Measurements from ENCODE around the gene CTNNAL1. TPM values are rescaled to one million over a fixed set of nuclear protein-coding genes. Genes with fewer than 3 reads are reported as not detected.
A peak's percentile ranks its signal among the peaks of the same experiment; 100 is the strongest.

Gene CTNNAL1
- total and polyA plus RNA-seq, 9 of the 15 experiments (the other 6 are each of a cell fraction or from before 2014, with no cell fraction given) = 23.2 to 78.0 (median 46.7) TPM

DNA sequence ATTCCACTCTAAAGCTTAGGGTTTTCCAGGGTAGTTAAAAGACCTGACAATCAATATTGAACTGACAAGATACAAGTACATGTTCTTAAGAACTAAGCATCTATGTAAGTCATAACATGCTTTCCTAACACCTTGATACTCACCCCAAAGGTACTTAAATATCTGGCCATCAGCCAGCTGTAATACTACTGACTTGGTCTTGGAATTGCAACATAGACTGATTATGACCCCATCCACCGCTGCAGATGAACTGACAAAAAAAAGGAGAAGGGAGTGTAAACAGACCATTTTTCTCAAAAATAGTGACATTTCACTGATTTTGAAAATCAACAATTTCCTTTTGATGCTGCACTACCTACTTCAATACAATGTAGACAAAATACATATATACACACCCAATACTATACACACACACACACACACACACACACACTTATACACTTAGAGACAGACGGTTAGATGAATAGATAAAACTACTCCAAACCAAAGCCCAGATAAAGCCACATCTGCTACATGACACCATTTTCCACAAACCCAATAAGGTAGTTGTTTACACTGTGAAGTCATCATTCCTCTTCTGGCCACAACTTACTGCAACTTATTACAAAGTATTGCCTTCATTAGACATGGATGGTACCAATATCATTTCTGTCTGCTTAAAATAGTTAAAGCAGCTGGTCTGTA lies 109.7 kb downstream of the CTNNAL1 start (continued):
- no peak for TF ChIP-seq SP2 (IDR thresholded peaks at IDR 0.05; ENCODE audit: extremely low read depth, low read depth, low read length, poor library complexity, severe bottlenecking)
- no peak for TF ChIP-seq RFX1 (IDR thresholded peaks at IDR 0.05)
- peak; percentile 32; the same call in 1 of the 2 replicates for TF ChIP-seq NFE2 (IDR thresholded peaks at IDR 0.05; ENCODE audit: low read depth)
- no peak for TF ChIP-seq STAT5A (IDR thresholded peaks at IDR 0.05; ENCODE audit: borderline replicate concordance, low read length)
- TF ChIP-seq ZNF23 (CRISPR knock-in tag; IDR thresholded peaks at IDR 0.05) = no peak
- TF ChIP-seq, protein P1, sequence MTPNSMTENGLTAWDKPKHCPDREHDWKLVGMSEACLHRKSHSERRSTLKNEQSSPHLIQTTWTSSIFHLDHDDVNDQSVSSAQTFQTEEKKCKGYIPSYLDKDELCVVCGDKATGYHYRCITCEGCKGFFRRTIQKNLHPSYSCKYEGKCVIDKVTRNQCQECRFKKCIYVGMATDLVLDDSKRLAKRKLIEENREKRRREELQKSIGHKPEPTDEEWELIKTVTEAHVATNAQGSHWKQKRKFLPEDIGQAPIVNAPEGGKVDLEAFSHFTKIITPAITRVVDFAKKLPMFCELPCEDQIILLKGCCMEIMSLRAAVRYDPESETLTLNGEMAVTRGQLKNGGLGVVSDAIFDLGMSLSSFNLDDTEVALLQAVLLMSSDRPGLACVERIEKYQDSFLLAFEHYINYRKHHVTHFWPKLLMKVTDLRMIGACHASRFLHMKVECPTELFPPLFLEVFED (CRISPR knock-in tag; conservative IDR thresholded peaks at IDR 0.05) = no peak
- TF ChIP-seq, protein P2, sequence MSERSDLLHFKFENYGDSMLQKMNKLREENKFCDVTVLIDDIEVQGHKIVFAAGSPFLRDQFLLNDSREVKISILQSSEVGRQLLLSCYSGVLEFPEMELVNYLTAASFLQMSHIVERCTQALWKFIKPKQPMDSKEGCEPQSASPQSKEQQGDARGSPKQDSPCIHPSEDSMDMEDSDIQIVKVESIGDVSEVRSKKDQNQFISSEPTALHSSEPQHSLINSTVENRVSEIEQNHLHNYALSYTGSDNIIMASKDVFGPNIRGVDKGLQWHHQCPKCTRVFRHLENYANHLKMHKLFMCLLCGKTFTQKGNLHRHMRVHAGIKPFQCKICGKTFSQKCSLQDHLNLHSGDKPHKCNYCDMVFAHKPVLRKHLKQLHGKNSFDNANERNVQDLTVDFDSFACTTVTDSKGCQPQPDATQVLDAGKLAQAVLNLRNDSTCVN (CRISPR knock-in tag; IDR thresholded peaks at IDR 0.05) = no peak
- TF ChIP-seq, protein P3, sequence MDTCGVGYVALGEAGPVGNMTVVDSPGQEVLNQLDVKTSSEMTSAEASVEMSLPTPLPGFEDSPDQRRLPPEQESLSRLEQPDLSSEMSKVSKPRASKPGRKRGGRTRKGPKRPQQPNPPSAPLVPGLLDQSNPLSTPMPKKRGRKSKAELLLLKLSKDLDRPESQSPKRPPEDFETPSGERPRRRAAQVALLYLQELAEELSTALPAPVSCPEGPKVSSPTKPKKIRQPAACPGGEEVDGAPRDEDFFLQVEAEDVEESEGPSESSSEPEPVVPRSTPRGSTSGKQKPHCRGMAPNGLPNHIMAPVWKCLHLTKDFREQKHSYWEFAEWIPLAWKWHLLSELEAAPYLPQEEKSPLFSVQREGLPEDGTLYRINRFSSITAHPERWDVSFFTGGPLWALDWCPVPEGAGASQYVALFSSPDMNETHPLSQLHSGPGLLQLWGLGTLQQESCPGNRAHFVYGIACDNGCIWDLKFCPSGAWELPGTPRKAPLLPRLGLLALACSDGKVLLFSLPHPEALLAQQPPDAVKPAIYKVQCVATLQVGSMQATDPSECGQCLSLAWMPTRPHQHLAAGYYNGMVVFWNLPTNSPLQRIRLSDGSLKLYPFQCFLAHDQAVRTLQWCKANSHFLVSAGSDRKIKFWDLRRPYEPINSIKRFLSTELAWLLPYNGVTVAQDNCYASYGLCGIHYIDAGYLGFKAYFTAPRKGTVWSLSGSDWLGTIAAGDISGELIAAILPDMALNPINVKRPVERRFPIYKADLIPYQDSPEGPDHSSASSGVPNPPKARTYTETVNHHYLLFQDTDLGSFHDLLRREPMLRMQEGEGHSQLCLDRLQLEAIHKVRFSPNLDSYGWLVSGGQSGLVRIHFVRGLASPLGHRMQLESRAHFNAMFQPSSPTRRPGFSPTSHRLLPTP (IDR thresholded peaks at IDR 0.05; ENCODE audit: borderline replicate concordance, extremely low read depth, insufficient read length) = no peak
- no peak; the same call in 1 of the 2 replicates for TF ChIP-seq ZNF175 (CRISPR knock-in tag; IDR thresholded peaks at IDR 0.05; ENCODE audit: low read depth)
- no peak for TF ChIP-seq ZNF217 (CRISPR knock-in tag; IDR thresholded peaks at IDR 0.05)
- no peak for TF ChIP-seq ZSCAN32 (CRISPR knock-in tag; IDR thresholded peaks at IDR 0.05)
- TF ChIP-seq HDAC6 (IDR thresholded peaks at IDR 0.05; ENCODE audit: low read depth, low read length) = no peak
- no peak for TF ChIP-seq ZNF699 (CRISPR knock-in tag; IDR thresholded peaks at IDR 0.05; ENCODE audit: insufficient replicate concordance)
- TF ChIP-seq, protein P4, sequence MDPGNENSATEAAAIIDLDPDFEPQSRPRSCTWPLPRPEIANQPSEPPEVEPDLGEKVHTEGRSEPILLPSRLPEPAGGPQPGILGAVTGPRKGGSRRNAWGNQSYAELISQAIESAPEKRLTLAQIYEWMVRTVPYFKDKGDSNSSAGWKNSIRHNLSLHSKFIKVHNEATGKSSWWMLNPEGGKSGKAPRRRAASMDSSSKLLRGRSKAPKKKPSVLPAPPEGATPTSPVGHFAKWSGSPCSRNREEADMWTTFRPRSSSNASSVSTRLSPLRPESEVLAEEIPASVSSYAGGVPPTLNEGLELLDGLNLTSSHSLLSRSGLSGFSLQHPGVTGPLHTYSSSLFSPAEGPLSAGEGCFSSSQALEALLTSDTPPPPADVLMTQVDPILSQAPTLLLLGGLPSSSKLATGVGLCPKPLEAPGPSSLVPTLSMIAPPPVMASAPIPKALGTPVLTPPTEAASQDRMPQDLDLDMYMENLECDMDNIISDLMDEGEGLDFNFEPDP (CRISPR knock-in tag; IDR thresholded peaks at IDR 0.05) = no peak
- no peak for TF ChIP-seq ZNF274 (IDR thresholded peaks at IDR 0.05; ENCODE audit: borderline replicate concordance, low read depth, low read length)
- no peak for TF ChIP-seq SPI1 (IDR thresholded peaks at IDR 0.05; ENCODE audit: borderline replicate concordance, low read depth, low read length)
- no peak for TF ChIP-seq CSDE1 (IDR thresholded peaks at IDR 0.05)
- TF ChIP-seq, protein P5, sequence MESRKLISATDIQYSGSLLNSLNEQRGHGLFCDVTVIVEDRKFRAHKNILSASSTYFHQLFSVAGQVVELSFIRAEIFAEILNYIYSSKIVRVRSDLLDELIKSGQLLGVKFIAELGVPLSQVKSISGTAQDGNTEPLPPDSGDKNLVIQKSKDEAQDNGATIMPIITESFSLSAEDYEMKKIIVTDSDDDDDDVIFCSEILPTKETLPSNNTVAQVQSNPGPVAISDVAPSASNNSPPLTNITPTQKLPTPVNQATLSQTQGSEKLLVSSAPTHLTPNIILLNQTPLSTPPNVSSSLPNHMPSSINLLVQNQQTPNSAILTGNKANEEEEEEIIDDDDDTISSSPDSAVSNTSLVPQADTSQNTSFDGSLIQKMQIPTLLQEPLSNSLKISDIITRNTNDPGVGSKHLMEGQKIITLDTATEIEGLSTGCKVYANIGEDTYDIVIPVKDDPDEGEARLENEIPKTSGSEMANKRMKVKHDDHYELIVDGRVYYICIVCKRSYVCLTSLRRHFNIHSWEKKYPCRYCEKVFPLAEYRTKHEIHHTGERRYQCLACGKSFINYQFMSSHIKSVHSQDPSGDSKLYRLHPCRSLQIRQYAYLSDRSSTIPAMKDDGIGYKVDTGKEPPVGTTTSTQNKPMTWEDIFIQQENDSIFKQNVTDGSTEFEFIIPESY (CRISPR knock-in tag; IDR thresholded peaks at IDR 0.05) = no peak
- TF ChIP-seq FOXK2 (conservative IDR thresholded peaks at IDR 0.05 in 1 of 2, IDR thresholded peaks at IDR 0.05 in 1 of 2; ENCODE audit: low read depth in 2 of 2) = peak; percentile 84 to 89
